K562 (cell line): ENCODE data around the gene MRPS31. TPM values are rescaled to one million over a fixed set of nuclear protein-coding genes. Genes with fewer than 3 reads are reported as not detected.

ENCODE experiments used
- ATAC-seq: fragments of 200-7000 bp; cut with Tn5 transposase; 3 replicates; pipeline ENCODE4 v1.9.1; 2020; ENCODE audit warnings: moderate library complexity
- BruUV-seq: library from RNA; stranded (reverse); fragments of 400-500 nt; replicated peaks from 2 replicates; lab custom pipeline; 2021; lab: Mats Ljungman, UMichigan
- CTCF ChIA-PET: fragments of 300-600 bp; formaldehyde crosslinking; extraction: SDS; loops from one replicate; lab custom pipeline; 2021; ENCODE audit warnings: low intra/inter-chr PET ratio; lab: Yijun Ruan, JAX
- POLR2A ChIA-PET: fragments of 300-600, 350-650 bp; sonication (Branson Sonifier 250); formaldehyde crosslinking; extraction: SDS; loops from one replicate; lab custom pipeline; 2021; ENCODE audit warnings: antibody characterized with exemption, inconsistent platforms; lab: Yijun Ruan, JAX
- DNase-seq, 4 experiments: peaks; one replicate each; pipeline versions ENCODE4 v3.0.0 to v3.0.0-alpha.2; 2011 to 2018; ENCODE audit warnings: low spot score in 3 of 4, mixed read lengths in 3 of 4; ENCODE audit errors: extremely low read depth in 1 of 4
- FAIRE-seq: peaks from 2 replicates; lab custom pipeline; 2011; peaks lifted over from hg19 to GRCh38; lab: Jason Lieb, UNC
- H2AFZ ChIP-seq: 2 replicates; pipeline ENCODE4 v1.6.0; 2011; ENCODE audit warnings: low read depth, low read length, control low read depth, inconsistent platforms
- H3K27ac ChIP-seq: fragments of 200-600 bp; 3 replicates; pipeline ENCODE4 v1.8.0; 2011; ENCODE audit warnings: low read depth, mild to moderate bottlenecking, control low read depth, inconsistent platforms, low read length, moderate library complexity, mixed read lengths; ENCODE audit errors: extremely low read depth
- H3K27me3 ChIP-seq, 2 experiments: fragments of 300-600 bp in 1 of 2; 2 replicates in 1 of 2; 3 replicates in 1 of 2; pipeline versions ENCODE4 v1.6.0 to v1.8.0; 2011; ENCODE audit warnings: inconsistent platforms in 2 of 2, low read length in 2 of 2, mild to moderate bottlenecking in 1 of 2, mixed read lengths in 1 of 2, moderate library complexity in 1 of 2; ENCODE audit not compliant: control insufficient read depth in 2 of 2, insufficient read depth in 2 of 2
- H3K36me3 ChIP-seq: fragments of 300-600 bp; 3 replicates; pipeline ENCODE4 v1.8.0; 2011; ENCODE audit warnings: mild to moderate bottlenecking, low read length, inconsistent platforms; ENCODE audit not compliant: control insufficient read depth, insufficient read depth
- H3K4me1 ChIP-seq, 2 experiments: fragments of 200-600 bp in 1 of 2; replicated peaks in 1 of 2; 2 replicates in 1 of 2; 3 replicates in 1 of 2; pipeline versions ENCODE4 v1.5.1 to v1.8.0; 2011; ENCODE audit warnings: inconsistent platforms in 2 of 2, low read length in 2 of 2, mild to moderate bottlenecking in 1 of 2, mixed read lengths in 1 of 2, moderate library complexity in 1 of 2; ENCODE audit not compliant: control insufficient read depth in 2 of 2, insufficient read depth in 2 of 2
- H3K4me2 ChIP-seq: 2 replicates; pipeline ENCODE4 v1.6.1; 2011; ENCODE audit warnings: low read length, control low read depth, inconsistent platforms, mixed read lengths; ENCODE audit not compliant: insufficient read depth
- H3K4me3 ChIP-seq: fragments of 200-600 bp; sonication (generic), shearing (Covaris generic); 2 replicates; pipeline ENCODE4 v1.5.1; 2016; ENCODE audit warnings: control low read depth, inconsistent platforms
- H3K79me2 ChIP-seq: fragments of 200-600 bp; 3 replicates; pipeline ENCODE4 v1.8.0; 2011; ENCODE audit warnings: low read length, inconsistent platforms; ENCODE audit not compliant: control insufficient read depth, insufficient read depth
- H3K9ac ChIP-seq, 2 experiments: 2 replicates each; pipeline versions ENCODE4 v1.6.0 to v1.6.1; 2011; ENCODE audit warnings: low read depth in 2 of 2, low read length in 2 of 2, control low read depth in 1 of 2, inconsistent platforms in 1 of 2, mild to moderate bottlenecking in 1 of 2, mixed read lengths in 1 of 2; ENCODE audit not compliant: insufficient read depth in 1 of 2
- H3K9me1 ChIP-seq: one replicate; pipeline ENCODE4 v1.6.0; 2011; ENCODE audit warnings: inconsistent platforms, mild to moderate bottlenecking, low read length, moderate library complexity; ENCODE audit not compliant: control insufficient read depth, insufficient read depth
- H3K9me3 ChIP-seq: replicated peaks from 2 replicates; pipeline ENCODE4 v1.5.1; 2011; ENCODE audit warnings: low read depth, low read length, inconsistent platforms; ENCODE audit not compliant: control insufficient read depth, insufficient read depth
- H4K20me1 ChIP-seq: replicated peaks from 2 replicates; pipeline ENCODE4 v1.6.1; 2011; ENCODE audit warnings: low read length, inconsistent platforms, mixed read lengths; ENCODE audit not compliant: control insufficient read depth, insufficient read depth
- C11orf30 ChIP-seq: fragments of 450-650 bp; IDR thresholded peaks from 2 replicates; pipeline ENCODE4 v1.6.1; 2016; ENCODE audit warnings: low read depth, mild to moderate bottlenecking
- CREB3L1 ChIP-seq: fragments of 450-650 bp; IDR thresholded peaks from 2 replicates; pipeline ENCODE4 v1.6.1; 2014; ENCODE audit warnings: low read depth, mild to moderate bottlenecking, moderate library complexity, borderline replicate concordance
- CTCF ChIP-seq, 3 experiments: IDR thresholded peaks in 2 of 3; conservative IDR thresholded peaks in 1 of 3; 2 replicates each; pipeline ENCODE4 v1.5.1; 2011 to 2012; ENCODE audit warnings: low read length in 3 of 3, mild to moderate bottlenecking in 3 of 3, control low read depth in 2 of 3, improper control_type of control experiment in 1 of 3, inconsistent platforms in 1 of 3, low read depth in 1 of 3, mixed read lengths in 1 of 3, moderate library complexity in 1 of 3; ENCODE audit not compliant: insufficient read depth in 2 of 3
- E2F6 ChIP-seq, 2 experiments: IDR thresholded peaks; 2 replicates each; pipeline ENCODE4 v1.6.1; 2011; ENCODE audit warnings: borderline replicate concordance in 1 of 2, control low read depth in 1 of 2, low read depth in 1 of 2, low read length in 1 of 2, mild to moderate bottlenecking in 1 of 2, mixed read lengths in 1 of 2, moderate library complexity in 1 of 2; ENCODE audit not compliant: insufficient read depth in 1 of 2, insufficient read length in 1 of 2, poor library complexity in 1 of 2, severe bottlenecking in 1 of 2; ENCODE audit errors: extremely low read depth in 1 of 2
- ELF1 ChIP-seq: fragments of 200-800 bp; sonication (Bioruptor generic); IDR thresholded peaks from 2 replicates; pipeline ENCODE4 v1.6.1; 2016; ENCODE audit warnings: missing genetic modification characterization, missing compliant biosample characterization
- GABPB2 ChIP-seq: fragments of 250-450 bp; sonication (Bioruptor Pico); conservative IDR thresholded peaks from 2 replicates; pipeline ENCODE4 v1.5.1; 2021; ENCODE audit warnings: mild to moderate bottlenecking
- MCM2 ChIP-seq: fragments of 450-650 bp; IDR thresholded peaks from 2 replicates; pipeline ENCODE4 v1.6.1; 2017; ENCODE audit warnings: low read depth, mild to moderate bottlenecking
- RAD21 ChIP-seq, 2 experiments: fragments of 250-450 bp in 1 of 2; fragments of 450-650 bp in 1 of 2; sonication (Bioruptor Pico) in 1 of 2; formaldehyde crosslinking in 1 of 2; IDR thresholded peaks in 1 of 2; conservative IDR thresholded peaks in 1 of 2; 2 replicates each; pipeline versions ENCODE4 v1.4.0 to v1.8.0; 2020 to 2022; ENCODE audit warnings: mild to moderate bottlenecking in 2 of 2, moderate library complexity in 1 of 2
- RBM25 ChIP-seq: fragments of 200-400 bp; formaldehyde crosslinking; IDR thresholded peaks from 2 replicates; pipeline ENCODE4 v1.6.1; 2018; ENCODE audit warnings: low read length, low read depth, moderate library complexity; ENCODE audit not compliant: severe bottlenecking
- TGIF2 ChIP-seq: sonication (generic); formaldehyde crosslinking; IDR thresholded peaks from 2 replicates; pipeline ENCODE4 v1.8.1; 2022; ENCODE audit warnings: mild to moderate bottlenecking, missing genetic modification reagents, moderate library complexity
- ZBTB5 ChIP-seq: fragments of 450-650 bp; IDR thresholded peaks from 2 replicates; pipeline ENCODE4 v1.6.1; 2017; ENCODE audit warnings: antibody characterized with exemption
- WGBS: fragments of 100-300 bp; shearing (Covaris generic); methylation state at CpG from one replicate; pipeline ENCODE4 v1.1.6; 2016; ENCODE audit warnings: low coverage, mixed read lengths; ENCODE audit not compliant: insufficient coverage; ENCODE audit errors: missing lambda C conversion rate; 5-methylcytosine and 5-hydroxymethylcytosine counted together
- in situ Hi-C: fragments of 300-500 bp; cut with MboI; formaldehyde crosslinking; loops from 4 replicates; pipeline ENCODE4 v1.15.0; 2018; ENCODE audit warnings: inconsistent platforms, mixed read lengths
- intact Hi-C: fragments of 100-400 bp; cut with micrococcal nuclease; formaldehyde crosslinking; loops from 2 replicates; pipeline ENCODE4 v1.14.2; 2022
- polyA plus RNA-seq, 8 experiments: library from polyadenylated mRNA; depleted of rRNA in 4 of 8; stranded (reverse) in 5 of 8; unstranded in 3 of 8; fragments of >200 nt; fragmentation: Nextera tagmentation in 2 of 8; fragmentation: Illumina TruSeq in 1 of 8; extraction: Ambion mirVana in 2 of 8; extraction: Trizol in 1 of 8; gene quantifications; 2 replicates each; pipeline versions ENCODE4 v1.2.1 to v1.2.3, GENCODE V29; 2011 to 2014; ENCODE audit warnings: inconsistent platforms in 1 of 8, missing spikeins in 1 of 8
- total RNA-seq, 7 experiments: library from RNA; depleted of rRNA in 6 of 7; stranded (reverse); fragments of >200 nt in 6 of 7; fragmentation: Illumina TruSeq in 2 of 7; extraction: Trizol in 2 of 7; gene quantifications; 2 replicates each; pipeline versions ENCODE4 v1.2.1 to v1.2.3, GENCODE V29; 2011 to 2021; ENCODE audit warnings: low replicate concordance in 1 of 7

The MRPS31 gene
- total and polyA plus RNA-seq, 9 of the 15 experiments (the other 6 are each of a cell fraction or from before 2014, with no cell fraction given) = 20.3 to 57.8 (median 37.1) TPM

DNA sequence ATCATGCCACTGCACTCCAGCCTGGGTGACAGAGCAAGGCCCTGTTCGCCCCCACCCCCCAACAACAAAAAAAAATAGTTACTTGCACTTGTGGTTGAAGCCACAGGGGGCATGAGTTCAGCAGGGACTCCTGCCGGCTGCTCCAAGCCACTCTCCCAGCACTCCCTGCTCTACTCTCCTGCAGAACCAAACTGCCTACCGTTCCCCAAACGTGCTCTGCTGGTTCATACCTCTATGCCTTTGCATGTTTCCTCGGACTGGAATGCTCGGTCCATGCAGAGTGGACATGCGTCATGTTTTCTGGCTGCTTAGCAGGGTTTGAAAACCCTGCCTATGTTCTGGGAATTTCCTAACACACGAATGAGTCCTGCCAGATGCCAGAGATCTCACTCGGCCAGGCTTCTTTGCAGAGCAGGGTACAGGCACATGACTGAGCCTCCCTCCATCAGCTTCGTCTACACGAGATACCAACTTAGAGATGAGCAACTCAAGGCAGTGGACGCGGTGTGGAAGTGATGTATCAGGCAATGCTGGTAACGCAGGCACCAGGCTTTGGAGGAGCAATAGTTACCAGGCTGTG is 9.9 kb upstream of the MRPS31 start:
- 31% methylated on average over 10 of the region's 14 CpGs for WGBS
- H3K4me2 ChIP-seq = no peak overlapping the region; the same call in 1 of the 2 replicates
- H3K27ac ChIP-seq = no peak overlapping the region
- H3K9me1 ChIP-seq = no peaks in the 10 kb centered on the region
- ChIA-PET POLR2A (interaction anchor here (0.6 kb wide), 1 partner anchor 148 kb away, joined by 3 read pairs; no protein-coding TSS in a partner anchor), CTCF (interaction anchor here (0.7 kb wide), 2 partner anchors 212 to 441 kb away, joined by 3 to 4 read pairs; no protein-coding TSS in a partner anchor)
- H2AFZ ChIP-seq = peak overlapping the region; percentile 85
- FAIRE-seq (no peak), ATAC-seq (peak; percentile 78), DNase-seq (peak; percentile 20 to 53 (median 38))
- H3K9ac ChIP-seq = no peak overlapping the region
- in situ Hi-C loops = loop anchor here (25.0 kb wide), 1 partner anchor 281 kb away; the partner anchor contains the start of gene WBP4
- no peaks in the 10 kb centered on the region for H3K27me3 ChIP-seq
- H3K9me3 ChIP-seq = no peaks in the 10 kb centered on the region
- no TSS peak for BruUV-seq
- no peaks in the 10 kb centered on the region for H3K79me2 ChIP-seq
- H3K4me1 ChIP-seq = peaks cover 4 to 8% of the 10 kb centered on the region in 2 experiments; a peak in 3 of 5 replicates
- no peaks in the 10 kb centered on the region for H4K20me1 ChIP-seq
- H3K36me3 ChIP-seq = no peaks in the 10 kb centered on the region
- no peak overlapping the region for H3K4me3 ChIP-seq
- intact Hi-C loops = loop anchor here (10.0 kb wide), 1 partner anchor 244 kb away; no protein-coding TSS in a partner anchor
- TF ChIP-seq RBM25 (no peak), C11orf30 (no peak), ELF1 (no peak), GABPB2 (CRISPR knock-in tag) (no peak), E2F6 (IDR thresholded peaks at IDR 0.05; ENCODE audit: borderline replicate concordance in 1 of 2, extremely low read depth in 1 of 2, insufficient read depth in 1 of 2, insufficient read length in 1 of 2, low read depth in 1 of 2, low read length in 1 of 2, poor library complexity in 1 of 2, severe bottlenecking in 1 of 2) (peak in 1 of 2 experiments; percentile 16), CTCF (IDR thresholded peaks at IDR 0.05 in 2 of 3, conservative IDR thresholded peaks at IDR 0.05 in 1 of 3; ENCODE audit: insufficient read depth in 2 of 3, low read depth in 1 of 3, low read length in 3 of 3) (peak; percentile 45 to 61 (median 47); a peak in 5 of 6 replicates), CREB3L1 (no peak), ZBTB5 (no peak), MCM2 (no peak), TGIF2 (no peak), RAD21 (CRISPR knock-in tag; conservative IDR thresholded peaks at IDR 0.05 in 1 of 2, IDR thresholded peaks at IDR 0.05 in 1 of 2) (0 out of 4 replicates have a peak, but pooled peaks of 1 of the 2 experiments have one; percentile 10)
